PC-9 (cell line): ENCODE data around the gene CIZ1. TPM values are rescaled to one million over a fixed set of nuclear protein-coding genes. Genes with fewer than 3 reads are reported as not detected.

ENCODE experiments used
- BruUV-seq: library from RNA; stranded (reverse); fragments of 400-500 nt; replicated peaks from 2 replicates; lab custom pipeline; 2021; lab: Mats Ljungman, UMichigan
- CTCF ChIA-PET: fragments of 300-600 bp; sonication (Branson Sonifier 250); formaldehyde crosslinking; loops from one replicate; lab custom pipeline; 2022; ENCODE audit warnings: antibody characterized with exemption; lab: Charles Lee
- POLR2A ChIA-PET: fragments of 300-600 bp; sonication (Branson Sonifier 250); formaldehyde crosslinking; loops from one replicate; lab custom pipeline; 2022; ENCODE audit warnings: antibody characterized with exemption; ENCODE audit not compliant: unreplicated experiment; lab: Charles Lee
- DNase-seq, 2 experiments: peaks; one replicate each; pipeline versions ENCODE4 v3.0.0 to v3.0.0-alpha.2; 2015 to 2022; ENCODE audit warnings: mixed read lengths in 1 of 2
- H2AFZ ChIP-seq: fragments of 200-600 bp; sonication (generic); 2 replicates; pipeline ENCODE4 v1.8.1; 2017; ENCODE audit warnings: antibody characterized with exemption
- H3F3A ChIP-seq: fragments of 200-600 bp; sonication (generic); 2 replicates; pipeline ENCODE4 v1.8.1; 2017; ENCODE audit warnings: antibody characterized with exemption, mild to moderate bottlenecking, low read depth; ENCODE audit not compliant: insufficient read depth
- H3K27ac ChIP-seq: fragments of 200-600 bp; sonication (generic); 2 replicates; pipeline ENCODE4 v1.6.1; 2016; ENCODE audit warnings: mixed run types
- H3K27me3 ChIP-seq: fragments of 200-600 bp; sonication (generic); 2 replicates; pipeline ENCODE4 v1.6.1; 2016; ENCODE audit warnings: low read depth, mixed run types; ENCODE audit not compliant: insufficient read depth
- H3K36me3 ChIP-seq: fragments of 200-600 bp; sonication (generic); 2 replicates; pipeline ENCODE4 v1.6.1; 2016; ENCODE audit warnings: low read depth, mixed run types
- H3K4me1 ChIP-seq: fragments of 200-600 bp; sonication (generic); replicated peaks from 2 replicates; pipeline ENCODE4 v1.6.1; 2016; ENCODE audit warnings: mixed run types; ENCODE audit not compliant: insufficient read depth
- H3K4me2 ChIP-seq: fragments of 200-600 bp; sonication (generic); 2 replicates; pipeline ENCODE4 v1.6.1; 2017; ENCODE audit warnings: mixed run types
- H3K4me3 ChIP-seq: fragments of 200-600 bp; sonication (generic); 2 replicates; pipeline ENCODE4 v1.6.1; 2016; ENCODE audit warnings: mixed run types
- H3K79me2 ChIP-seq: fragments of 200-600 bp; sonication (generic); 2 replicates; pipeline ENCODE4 v1.6.1; 2017; ENCODE audit warnings: low read depth, mixed run types
- H3K9me2 ChIP-seq: fragments of 200-600 bp; sonication (generic); 2 replicates; pipeline ENCODE4 v1.8.1; 2017; ENCODE audit warnings: mild to moderate bottlenecking; ENCODE audit not compliant: insufficient read depth
- H3K9me3 ChIP-seq: fragments of 200-600 bp; sonication (generic); 2 replicates; pipeline ENCODE4 v1.8.1; 2016; ENCODE audit warnings: low read depth; ENCODE audit not compliant: insufficient read depth
- H4K20me1 ChIP-seq: fragments of 200-600 bp; sonication (generic); 2 replicates; pipeline ENCODE4 v1.8.1; 2017; ENCODE audit not compliant: insufficient read depth
- CTCF ChIP-seq: fragments of 200-600 bp; sonication (generic); conservative IDR thresholded peaks from 2 replicates; pipeline ENCODE4 v1.6.1; 2017; ENCODE audit warnings: mixed run types, antibody characterized with exemption, mild to moderate bottlenecking, moderate library complexity
- EZH2 ChIP-seq: fragments of 200-600 bp; sonication (generic); IDR thresholded peaks from 2 replicates; pipeline ENCODE4 v1.8.0; 2017; ENCODE audit warnings: antibody characterized with exemption, low read depth
- intact Hi-C: fragments of 100-400 bp; cut with micrococcal nuclease; formaldehyde crosslinking; loops from one replicate; pipeline ENCODE4 v1.10.0; 2022; ENCODE audit not compliant: unreplicated experiment
- total RNA-seq: library from RNA; stranded (reverse); gene quantifications from 2 replicates; pipeline ENCODE4 v1.2.3, GENCODE V29; 2021

The CIZ1 gene
- total RNA-seq, 1 experiment from 2014 or later, result 213 TPM

GRCh38 chr9:128226412-128226801, 35.0 kb upstream of the CIZ1 start:
- H3K4me3 ChIP-seq, result no peak overlapping the region
- no peaks in the 10 kb centered on the region for H3K4me1 ChIP-seq
- CTCF ChIA-PET, result no interaction called here
- no peaks in the 10 kb centered on the region for H4K20me1 ChIP-seq
- no peak for TF ChIP-seq CTCF
- TF ChIP-seq EZH2, result no peak
- H3K27me3 ChIP-seq, result no peaks in the 10 kb centered on the region
- no peaks in the 10 kb centered on the region for H3F3A ChIP-seq
- H3K4me2 ChIP-seq, result no peak overlapping the region
- intact Hi-C loops, result no loop called here
- POLR2A ChIA-PET, result no interaction called here
- no peak for DNase-seq
- H3K9me2 ChIP-seq, result no peaks in the 10 kb centered on the region
- no peaks in the 10 kb centered on the region for H3K79me2 ChIP-seq
- H2AFZ ChIP-seq, result no peak overlapping the region
- H3K27ac ChIP-seq, result no peak overlapping the region
- H3K9me3 ChIP-seq, result no peaks in the 10 kb centered on the region
- no TSS peak for BruUV-seq
- H3K36me3 ChIP-seq, result no peaks in the 10 kb centered on the region

GRCh38 chr9:128225770-128226411, 34.5 kb upstream of the CIZ1 start:
- no peak overlapping the region for H2AFZ ChIP-seq
- ChIA-PET POLR2A (no interaction called here), CTCF (no interaction called here)

GRCh38 chr9:128224877-128225276, 33.5 kb upstream of the CIZ1 start:
- Histone ChIP-seq H3K4me2 (no peak overlapping the region), H2AFZ (no peak overlapping the region), H3K36me3 (no peaks in the 10 kb centered on the region), H3K9me2 (no peaks in the 10 kb centered on the region), H4K20me1 (no peaks in the 10 kb centered on the region), H3K79me2 (no peaks in the 10 kb centered on the region), H3K4me3 (no peak overlapping the region), H3F3A (no peaks in the 10 kb centered on the region), H3K9me3 (no peaks in the 10 kb centered on the region), H3K27me3 (no peaks in the 10 kb centered on the region), H3K27ac (no peak overlapping the region), H3K4me1 (no peaks in the 10 kb centered on the region)
- no peak for TF ChIP-seq EZH2
- no peak for TF ChIP-seq CTCF
- ChIA-PET POLR2A (no interaction called here), CTCF (no interaction called here)
- intact Hi-C loops, result no loop called here
- no peak for DNase-seq
- BruUV-seq, result no TSS peak

More at GRCh38 chr9:128225770-128226411, 34.5 kb upstream of the CIZ1 start:
- Histone ChIP-seq H3K4me3 (no peak overlapping the region), H3K9me2 (no peaks in the 10 kb centered on the region), H3K9me3 (no peaks in the 10 kb centered on the region), H3K4me2 (no peak overlapping the region), H3F3A (no peaks in the 10 kb centered on the region), H4K20me1 (no peaks in the 10 kb centered on the region), H3K36me3 (no peaks in the 10 kb centered on the region), H3K27ac (no peak overlapping the region), H3K4me1 (no peaks in the 10 kb centered on the region), H3K27me3 (no peaks in the 10 kb centered on the region), H3K79me2 (no peaks in the 10 kb centered on the region)
- intact Hi-C loops, result no loop called here
- DNase-seq, result no peak
- no TSS peak for BruUV-seq
- TF ChIP-seq CTCF (no peak), EZH2 (no peak)
